Stimulated activated CD4-positive, alpha-beta T cell treated with anti-CD3 and anti-CD28 coated beads, Interleukin-12 subunit alpha, Interleukin-12 subunit beta, amount 100 ng/mL, for 24 hours (primary cell): ENCODE measurements around the gene NSUN4.
"Not testable (repeated sequence)": the region's sequence is repeated elsewhere in the genome, so short reads cannot be mapped to it uniquely, and the experiment has no call there.

Experiments used
- DNase-seq, 2 experiments: peaks; one replicate each; pipeline ENCODE4 v3.0.0-alpha.2; 2020; ENCODE audit warnings: low read depth in 2 of 2

The NSUN4 gene

GRCh38 chr1:46325285-46326076, 15.1 kb upstream of the NSUN4 start:
- not testable (repeated sequence) for DNase-seq

GRCh38 chr1:46328182-46328581, 12.4 kb upstream of the NSUN4 start:
- DNase-seq = not testable (repeated sequence)

- DNase-seq = not testable (repeated sequence)
Observed at GRCh38 chr1:46329807-46330206, 10.8 kb upstream of the NSUN4 start.

GRCh38 chr1:46330381-46330780, 10.2 kb upstream of the NSUN4 start:
- DNase-seq = not testable (repeated sequence)

GRCh38 chr1:46331786-46332540, 8.6 kb upstream of the NSUN4 start:
- DNase-seq = not testable (repeated sequence)

GRCh38 chr1:46333300-46334029, 7.1 kb upstream of the NSUN4 start:
- no peak for DNase-seq

GRCh38 chr1:46334030-46334384, 6.6 kb upstream of the NSUN4 start:
- DNase-seq = no peak

- DNase-seq = no peak
Observed at GRCh38 chr1:46335081-46335480, 5.5 kb upstream of the NSUN4 start.

GRCh38 chr1:46337409-46337808, 3.2 kb upstream of the NSUN4 start:
- not testable (repeated sequence) for DNase-seq

GRCh38 chr1:46341222-46342083, 846 bp downstream of the NSUN4 start:
- no peak for DNase-seq

GRCh38 chr1:46342084-46342656, 1.6 kb downstream of the NSUN4 start:
- no peak for DNase-seq

GRCh38 chr1:46342677-46343350, 2.2 kb downstream of the NSUN4 start:
- DNase-seq = no peak

- no peak for DNase-seq
Observed at GRCh38 chr1:46343351-46343695, 2.7 kb downstream of the NSUN4 start.

- DNase-seq = no peak
Observed at GRCh38 chr1:46343705-46344104, 3.1 kb downstream of the NSUN4 start.

GRCh38 chr1:46344481-46344880, 3.9 kb downstream of the NSUN4 start:
- DNase-seq = no peak

- no peak for DNase-seq
Observed at GRCh38 chr1:46345281-46345680, 4.7 kb downstream of the NSUN4 start.

- no peak for DNase-seq
Observed at GRCh38 chr1:46352363-46352762, 11.8 kb downstream of the NSUN4 start.

- DNase-seq = not testable (repeated sequence)
Observed at GRCh38 chr1:46355920-46356319, 15.3 kb downstream of the NSUN4 start.

- DNase-seq = no peak
Observed at GRCh38 chr1:46362158-46362557, 21.6 kb downstream of the NSUN4 start.

- no peak for DNase-seq
Observed at GRCh38 chr1:46363121-46363520, 22.5 kb downstream of the NSUN4 start.

- no peak for DNase-seq
Observed at GRCh38 chr1:46364612-46365011, 24.0 kb downstream of the NSUN4 start.
